Body of pancreas (tissue), 4 donors: Measurements from ENCODE around the gene GATB.

Experiments used
- POLR2A ChIP-seq, 3 donors: fragments of 450-650 bp; IDR thresholded peaks; one replicate each; pipeline ENCODE4 v1.6.1; 2016; ENCODE audit warnings: antibody characterized with exemption in 3 of 3, mild to moderate bottlenecking in 2 of 3
- TF ChIP-seq, protein P1 (sequence below), 7 experiments: fragments of 450-650 bp in 4 of 7; fragments of 200-600 bp in 3 of 7; sonication (generic) in 3 of 7; IDR thresholded peaks; one replicate each; pipeline ENCODE4 v1.5.1; 2016 to 2019; ENCODE audit warnings: antibody characterized with exemption in 7 of 7

GRCh38 chr4:151688785-151689043 lies 72.1 kb downstream of the GATB start:
- TF ChIP-seq, protein P1, sequence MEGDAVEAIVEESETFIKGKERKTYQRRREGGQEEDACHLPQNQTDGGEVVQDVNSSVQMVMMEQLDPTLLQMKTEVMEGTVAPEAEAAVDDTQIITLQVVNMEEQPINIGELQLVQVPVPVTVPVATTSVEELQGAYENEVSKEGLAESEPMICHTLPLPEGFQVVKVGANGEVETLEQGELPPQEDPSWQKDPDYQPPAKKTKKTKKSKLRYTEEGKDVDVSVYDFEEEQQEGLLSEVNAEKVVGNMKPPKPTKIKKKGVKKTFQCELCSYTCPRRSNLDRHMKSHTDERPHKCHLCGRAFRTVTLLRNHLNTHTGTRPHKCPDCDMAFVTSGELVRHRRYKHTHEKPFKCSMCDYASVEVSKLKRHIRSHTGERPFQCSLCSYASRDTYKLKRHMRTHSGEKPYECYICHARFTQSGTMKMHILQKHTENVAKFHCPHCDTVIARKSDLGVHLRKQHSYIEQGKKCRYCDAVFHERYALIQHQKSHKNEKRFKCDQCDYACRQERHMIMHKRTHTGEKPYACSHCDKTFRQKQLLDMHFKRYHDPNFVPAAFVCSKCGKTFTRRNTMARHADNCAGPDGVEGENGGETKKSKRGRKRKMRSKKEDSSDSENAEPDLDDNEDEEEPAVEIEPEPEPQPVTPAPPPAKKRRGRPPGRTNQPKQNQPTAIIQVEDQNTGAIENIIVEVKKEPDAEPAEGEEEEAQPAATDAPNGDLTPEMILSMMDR (IDR thresholded peaks at IDR 0.05): no peak
- TF ChIP-seq POLR2A (IDR thresholded peaks at IDR 0.05): no peak
